ENCODE data around the gene DAAM1.

DAAM1 gene

GRCh38 chr14:59316151-59316830, 127.8 kb downstream of the DAAM1 start:
- no peak for DNase-seq (ENCODE audit: low read depth)

DNA sequence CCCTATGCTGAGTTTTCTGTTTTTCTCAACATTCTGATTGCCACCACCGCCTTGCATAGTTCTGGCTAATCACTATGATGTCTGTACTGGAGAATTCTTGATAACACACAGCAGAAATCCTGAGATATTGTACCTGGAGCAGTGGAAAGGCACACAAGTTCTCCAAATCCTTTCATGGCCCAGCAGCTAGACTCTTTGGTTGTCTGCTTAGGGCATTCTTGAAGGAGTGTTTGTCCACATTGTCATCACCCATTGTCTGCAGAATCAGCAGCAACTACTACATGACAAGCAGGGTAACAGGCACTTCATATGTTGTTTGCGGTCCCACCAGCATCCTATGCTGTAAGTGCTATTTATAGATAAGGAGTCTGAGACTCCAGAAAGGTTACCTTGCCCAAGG, 128.9 kb downstream of the DAAM1 start:
- DNase-seq (ENCODE audit: low read depth), result no peak

GRCh38 chr14:59317798-59318505, 129.5 kb downstream of the DAAM1 start:
- no peak for DNase-seq (ENCODE audit: low read depth)

DNA sequence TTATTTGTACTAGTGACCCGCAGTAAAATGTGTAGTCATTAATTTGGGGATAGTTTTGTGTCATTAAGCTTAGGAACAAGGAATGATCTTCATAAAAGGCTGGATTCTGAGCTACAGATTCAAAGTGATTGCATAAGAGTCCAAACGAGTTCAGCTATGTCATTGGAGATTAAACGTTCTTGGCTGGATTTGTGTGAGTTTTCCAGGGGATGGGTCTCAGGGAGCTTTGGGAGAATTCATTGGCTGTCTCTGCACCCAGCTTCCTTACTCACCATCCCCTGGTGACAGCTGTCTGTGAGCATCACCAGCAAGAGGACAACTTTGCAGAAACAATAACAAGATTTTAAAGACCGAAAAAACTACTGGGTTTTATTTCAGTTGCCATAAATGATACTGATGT, 130.4 kb downstream of the DAAM1 start:
- DNase-seq (ENCODE audit: low read depth), result no peak

- DNase-seq (ENCODE audit: low read depth), result no peak
Measured at GRCh38 chr14:59320361-59320760, 131.9 kb downstream of the DAAM1 start.

GRCh38 chr14:59320763-59321625, 132.5 kb downstream of the DAAM1 start:
- DNase-seq (ENCODE audit: low read depth), result no peak

GRCh38 chr14:59321626-59321949, 133.1 kb downstream of the DAAM1 start:
- DNase-seq (ENCODE audit: low read depth), result no peak

GRCh38 chr14:59325906-59326305, 137.4 kb downstream of the DAAM1 start:
- DNase-seq (ENCODE audit: low read depth), result no peak

- DNase-seq (ENCODE audit: low read depth), result no peak
Measured at GRCh38 chr14:59328454-59328853, 140.0 kb downstream of the DAAM1 start.

DNA sequence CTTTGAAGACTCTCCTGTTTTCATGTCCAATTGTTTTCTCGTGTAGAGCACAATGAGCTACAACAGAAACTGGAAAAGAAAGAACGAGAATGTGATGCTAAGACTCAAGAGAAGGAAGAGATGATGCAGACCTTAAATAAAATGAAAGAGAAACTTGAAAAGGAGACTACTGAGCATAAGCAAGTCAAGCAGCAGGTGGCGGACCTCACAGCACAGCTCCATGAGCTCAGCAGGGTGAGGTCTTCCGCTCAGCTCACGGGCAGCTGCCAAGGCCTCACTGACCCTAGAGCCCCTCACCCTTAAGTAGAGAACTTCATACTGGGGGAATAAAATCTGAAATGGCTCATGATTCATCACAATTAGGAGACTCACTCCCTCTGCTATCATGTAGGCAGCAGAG, 142.0 kb downstream of the DAAM1 start:
- no peak for DNase-seq (ENCODE audit: low read depth)

GRCh38 chr14:59331217-59331616, 142.8 kb downstream of the DAAM1 start:
- DNase-seq (ENCODE audit: low read depth), result no peak

DNA sequence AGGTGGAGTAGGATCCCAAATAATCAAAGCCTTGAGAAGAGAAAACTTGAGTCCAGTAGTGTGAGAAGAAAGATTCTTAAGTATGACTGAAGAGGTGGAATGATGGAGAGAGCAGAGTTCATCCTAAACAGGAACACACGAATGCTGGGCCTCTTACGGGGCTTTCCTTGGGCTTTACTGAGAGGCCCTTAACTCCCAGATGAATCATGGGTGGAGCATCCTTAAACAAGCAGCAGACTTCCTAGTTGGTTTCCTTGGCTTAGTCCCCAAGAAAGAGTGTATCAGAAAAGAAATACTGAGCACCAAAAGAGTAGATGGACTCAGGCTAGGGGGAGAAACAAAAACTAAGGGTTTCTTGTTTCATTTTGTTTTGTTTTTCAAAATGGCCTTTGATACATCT, 144.3 kb downstream of the DAAM1 start:
- no peak for DNase-seq (ENCODE audit: low read depth)

- DNase-seq (ENCODE audit: low read depth), result no peak
Measured at GRCh38 chr14:59333235-59333634, 144.8 kb downstream of the DAAM1 start.

- DNase-seq (ENCODE audit: low read depth), result no peak
Measured at GRCh38 chr14:59333668-59334067, 145.2 kb downstream of the DAAM1 start.

DNA sequence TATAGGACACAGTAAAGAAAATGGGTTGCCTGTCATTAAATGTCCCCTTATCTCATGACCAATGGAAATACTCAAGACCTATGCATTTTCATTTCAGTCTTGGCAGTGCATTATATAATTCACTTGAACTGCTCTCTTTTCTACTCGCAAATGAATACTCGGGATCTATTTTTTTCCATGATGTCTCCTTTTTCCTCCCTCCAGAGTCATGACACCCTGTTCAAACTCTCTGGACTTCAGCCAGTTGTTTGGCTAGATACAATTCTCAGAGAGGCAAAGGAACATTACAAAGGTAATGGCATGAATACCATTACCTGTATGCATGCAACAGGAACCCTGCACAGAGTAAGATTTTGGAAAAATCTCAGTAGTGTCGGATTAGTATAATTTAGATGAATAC, 145.8 kb downstream of the DAAM1 start:
- DNase-seq (ENCODE audit: low read depth), result no peak

DNA sequence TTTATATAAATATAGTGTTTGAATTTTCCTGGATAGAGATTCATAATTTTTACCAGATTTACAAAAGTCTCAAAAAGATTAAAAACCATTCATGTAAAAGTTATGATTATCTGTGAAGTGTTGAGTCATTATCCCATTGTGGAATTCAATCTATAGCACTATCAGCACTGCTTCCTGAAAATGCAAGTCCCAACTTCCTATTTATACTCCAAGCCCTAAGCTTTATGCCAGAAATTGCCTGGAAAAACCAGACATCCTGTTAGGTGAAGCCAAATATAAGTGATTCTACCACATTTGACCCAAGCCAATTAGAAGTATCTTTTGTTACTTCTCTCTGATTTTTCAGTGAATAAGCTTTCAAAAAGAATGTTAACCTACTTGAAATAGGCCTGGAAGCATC, 147.6 kb downstream of the DAAM1 start:
- DNase-seq (ENCODE audit: low read depth), result no peak

- no peak for DNase-seq (ENCODE audit: low read depth)
Measured at GRCh38 chr14:59336706-59337105, 148.2 kb downstream of the DAAM1 start.

DNA sequence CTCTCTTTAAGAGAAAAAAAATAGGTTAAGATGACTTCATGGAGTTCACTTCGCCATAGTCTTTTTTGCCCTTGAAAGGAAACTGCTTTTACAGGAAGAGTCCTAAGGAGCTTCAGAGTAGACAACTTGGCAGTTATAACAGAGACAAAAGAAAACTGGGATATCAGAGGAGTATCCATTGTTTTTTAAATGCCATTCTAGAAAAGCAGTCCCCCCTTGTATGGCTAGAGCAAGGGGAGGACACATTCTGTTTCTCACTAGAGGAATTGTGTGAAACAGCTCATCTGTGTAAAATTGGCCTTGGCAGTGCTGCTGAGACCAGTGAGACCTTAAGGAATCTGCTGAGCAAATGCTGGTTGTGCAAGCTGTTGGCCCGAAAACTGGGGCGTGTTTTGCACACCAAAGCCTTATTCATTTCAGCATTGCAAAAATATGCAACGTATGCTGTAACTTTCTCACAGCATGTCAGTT, 148.7 kb downstream of the DAAM1 start:
- DNase-seq (ENCODE audit: low read depth), result no peak

DNA sequence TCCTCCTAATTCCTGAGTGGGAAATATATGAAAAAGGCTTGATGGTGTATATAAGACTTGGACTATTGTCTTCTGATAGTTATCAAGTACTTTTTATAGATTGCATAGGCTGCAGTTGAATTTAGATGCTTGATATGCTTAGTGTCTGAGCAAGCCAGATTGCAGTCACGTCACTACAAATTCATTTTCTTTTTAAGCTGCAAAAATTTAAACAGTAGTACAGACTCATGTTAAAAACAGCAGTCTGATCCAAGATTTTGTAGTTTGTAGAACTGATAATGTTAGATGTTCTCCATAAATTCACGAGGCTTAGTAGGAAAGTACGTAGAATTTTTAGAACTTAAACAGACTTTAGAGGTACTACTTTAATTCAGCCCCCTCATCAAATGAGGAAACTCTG, 150.3 kb downstream of the DAAM1 start:
- no peak for DNase-seq (ENCODE audit: low read depth)

GRCh38 chr14:59339524-59340330, 151.3 kb downstream of the DAAM1 start:
- no peak for DNase-seq (ENCODE audit: low read depth)

- no peak for DNase-seq (ENCODE audit: low read depth)
Measured at GRCh38 chr14:59341858-59342477, 153.5 kb downstream of the DAAM1 start.

All from stimulated activated CD8-positive, alpha-beta memory T cell treated with anti-CD3 and anti-CD28 coated beads, Interleukin-15, amount 100 ng/mL, for 1 hour (primary cell).